NCI-H2107 (cell line): ENCODE data around the gene SOAT2.
A peak's percentile ranks its signal among the peaks of the same experiment; 100 is the strongest.

ENCODE experiments used
- DNase-seq: peaks from one replicate; lab custom pipeline; 2025; lab: John Stamatoyannopoulos, UW

The SOAT2 gene

GRCh38 chr12:53102883-53103807 is at the start of gene SOAT2:
SOAT2 (plus strand) TSS chr12:53103486; CDS start chr12:53103578, 92 bp downstream.
- DNase-seq, result peak; percentile 7

GRCh38 chr12:53054112-53054878 is 49.0 kb upstream of the SOAT2 start:
- peak; percentile 96 for DNase-seq

GRCh38 chr12:53055471-53056266 is 47.6 kb upstream of the SOAT2 start:
- DNase-seq, result no peak

- no peak for DNase-seq
Observed at GRCh38 chr12:53056296-53056695, 47.0 kb upstream of the SOAT2 start.

GRCh38 chr12:53056901-53057300 is 46.4 kb upstream of the SOAT2 start:
- no peak for DNase-seq

GRCh38 chr12:53057816-53058500 is 45.3 kb upstream of the SOAT2 start:
- DNase-seq, result no peak

GRCh38 chr12:53058674-53059433 is 44.4 kb upstream of the SOAT2 start:
- no peak for DNase-seq

- no peak for DNase-seq
Observed at GRCh38 chr12:53059434-53060063, 43.7 kb upstream of the SOAT2 start.

GRCh38 chr12:53060064-53060720 is 43.1 kb upstream of the SOAT2 start:
- DNase-seq, result no peak

GRCh38 chr12:53060721-53061276 is 42.5 kb upstream of the SOAT2 start:
- DNase-seq, result no peak

- DNase-seq, result peak; percentile 66
Observed at GRCh38 chr12:53061404-53062010, 41.8 kb upstream of the SOAT2 start.

GRCh38 chr12:53062011-53062961 is 41.0 kb upstream of the SOAT2 start:
- DNase-seq, result no peak

GRCh38 chr12:53062977-53063707 is 40.1 kb upstream of the SOAT2 start:
- no peak for DNase-seq

GRCh38 chr12:53063708-53064612 is 39.3 kb upstream of the SOAT2 start:
- no peak for DNase-seq

GRCh38 chr12:53064613-53065436 is 38.5 kb upstream of the SOAT2 start:
- DNase-seq, result no peak
